Measurements from ENCODE around the gene MYCBP. TPM values are rescaled to one million over a fixed set of nuclear protein-coding genes. Genes with fewer than 3 reads are reported as not detected.
A peak's percentile ranks its signal among the peaks of the same experiment; 100 is the strongest.

Gene MYCBP
- total and polyA plus RNA-seq, 2 experiments from 2014 or later = 14.7 to 33.9 TPM

DNA sequence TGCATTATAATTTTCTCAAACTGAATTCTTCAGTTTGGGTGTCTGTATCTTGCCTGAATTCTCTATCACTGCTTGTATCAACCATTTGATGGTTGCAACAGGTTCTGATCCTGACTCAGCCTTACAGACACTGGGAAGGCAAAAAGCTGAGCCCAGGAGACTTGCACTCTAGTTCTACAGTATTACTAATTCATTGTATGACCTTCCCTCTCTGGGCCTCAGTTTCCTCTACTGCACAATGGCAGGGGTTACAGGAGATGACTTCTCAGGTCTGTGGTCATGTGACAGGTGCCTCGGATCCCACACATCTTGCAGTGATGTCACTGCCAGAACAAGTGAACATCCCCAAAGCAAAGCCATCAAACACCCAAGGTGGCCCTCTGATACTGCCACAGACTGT is 52.3 kb downstream of the MYCBP start:
- no peak for DNase-seq (ENCODE audit: low spot score)
- no peaks in the 10 kb centered on the region for H4K20me1 ChIP-seq (ENCODE audit: insufficient read depth, poor library complexity, severe bottlenecking)
- H3K4me1 ChIP-seq (ENCODE audit: insufficient read depth) = peaks cover 14% of the 10 kb centered on the region
- no peak overlapping the region for H2AFZ ChIP-seq
- H3K9me3 ChIP-seq (ENCODE audit: low read depth) = no peaks in the 10 kb centered on the region
- no peaks in the 10 kb centered on the region for H3K36me3 ChIP-seq (replicated peaks; ENCODE audit: insufficient read depth, low read depth)
- TF ChIP-seq, protein P1, sequence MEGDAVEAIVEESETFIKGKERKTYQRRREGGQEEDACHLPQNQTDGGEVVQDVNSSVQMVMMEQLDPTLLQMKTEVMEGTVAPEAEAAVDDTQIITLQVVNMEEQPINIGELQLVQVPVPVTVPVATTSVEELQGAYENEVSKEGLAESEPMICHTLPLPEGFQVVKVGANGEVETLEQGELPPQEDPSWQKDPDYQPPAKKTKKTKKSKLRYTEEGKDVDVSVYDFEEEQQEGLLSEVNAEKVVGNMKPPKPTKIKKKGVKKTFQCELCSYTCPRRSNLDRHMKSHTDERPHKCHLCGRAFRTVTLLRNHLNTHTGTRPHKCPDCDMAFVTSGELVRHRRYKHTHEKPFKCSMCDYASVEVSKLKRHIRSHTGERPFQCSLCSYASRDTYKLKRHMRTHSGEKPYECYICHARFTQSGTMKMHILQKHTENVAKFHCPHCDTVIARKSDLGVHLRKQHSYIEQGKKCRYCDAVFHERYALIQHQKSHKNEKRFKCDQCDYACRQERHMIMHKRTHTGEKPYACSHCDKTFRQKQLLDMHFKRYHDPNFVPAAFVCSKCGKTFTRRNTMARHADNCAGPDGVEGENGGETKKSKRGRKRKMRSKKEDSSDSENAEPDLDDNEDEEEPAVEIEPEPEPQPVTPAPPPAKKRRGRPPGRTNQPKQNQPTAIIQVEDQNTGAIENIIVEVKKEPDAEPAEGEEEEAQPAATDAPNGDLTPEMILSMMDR (IDR thresholded peaks at IDR 0.05; ENCODE audit: poor library complexity) = no peak
- no peak for TF ChIP-seq EZH2phosphoT487 (IDR thresholded peaks at IDR 0.05; ENCODE audit: low read depth, severe bottlenecking, unreplicated experiment)
- TF ChIP-seq EZH2 (IDR thresholded peaks at IDR 0.05; ENCODE audit: borderline replicate concordance) = no peak
- H3K4me3 ChIP-seq = no peak overlapping the region
- H3K4me2 ChIP-seq = no peak overlapping the region
- WGBS (ENCODE audit: low lambda C conversion rate, missing lambda C conversion rate) = 77% methylated on average over 1 of the region's 1 CpG
- no peaks in the 10 kb centered on the region for H3K79me2 ChIP-seq
- H3K27ac ChIP-seq = no peak overlapping the region
- no peaks in the 10 kb centered on the region for H3K9me2 ChIP-seq (replicated peaks; ENCODE audit: insufficient read depth)
- peaks cover 51% of the 10 kb centered on the region for H3K27me3 ChIP-seq

DNA sequence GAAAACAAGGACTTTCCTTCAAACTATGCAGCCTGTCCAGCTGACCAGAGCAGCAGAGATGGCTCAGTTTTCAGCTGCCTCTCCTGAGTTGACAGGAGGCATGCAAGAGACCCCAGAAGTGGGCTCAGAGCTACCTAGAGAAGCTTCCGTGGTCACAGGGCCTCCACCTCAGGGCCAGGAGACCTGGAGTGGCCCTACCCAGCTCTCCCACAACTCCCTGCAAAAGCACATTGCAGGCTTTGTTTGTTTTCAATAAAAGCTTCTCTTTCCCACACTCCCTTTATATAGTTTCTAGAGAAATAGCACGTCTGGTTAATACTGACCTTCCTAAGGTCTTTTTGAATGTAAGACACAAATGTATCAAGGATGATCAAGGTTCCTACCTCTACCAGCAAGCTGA is 53.6 kb downstream of the MYCBP start:
- Histone ChIP-seq H3K4me3 (no peak overlapping the region), H3K9me2 (replicated peaks; ENCODE audit: insufficient read depth) (no peaks in the 10 kb centered on the region), H2AFZ (no peak overlapping the region), H3K79me2 (no peaks in the 10 kb centered on the region), H3K27ac (no peak overlapping the region), H3K9me3 (ENCODE audit: low read depth) (no peaks in the 10 kb centered on the region), H4K20me1 (ENCODE audit: insufficient read depth, poor library complexity, severe bottlenecking) (no peaks in the 10 kb centered on the region), H3K4me2 (no peak overlapping the region), H3K36me3 (replicated peaks; ENCODE audit: insufficient read depth, low read depth) (no peaks in the 10 kb centered on the region), H3K27me3 (peaks cover 57% of the 10 kb centered on the region), H3K4me1 (ENCODE audit: insufficient read depth) (peaks cover 14% of the 10 kb centered on the region)
- TF ChIP-seq, protein P1 (IDR thresholded peaks at IDR 0.05; ENCODE audit: poor library complexity) = no peak
- TF ChIP-seq EZH2phosphoT487 (IDR thresholded peaks at IDR 0.05; ENCODE audit: low read depth, severe bottlenecking, unreplicated experiment) (no peak), EZH2 (IDR thresholded peaks at IDR 0.05; ENCODE audit: borderline replicate concordance) (no peak)
- no peak for DNase-seq (ENCODE audit: low spot score)
- 57% methylated on average over 2 of the region's 2 CpGs for WGBS (ENCODE audit: low lambda C conversion rate, missing lambda C conversion rate)

DNA sequence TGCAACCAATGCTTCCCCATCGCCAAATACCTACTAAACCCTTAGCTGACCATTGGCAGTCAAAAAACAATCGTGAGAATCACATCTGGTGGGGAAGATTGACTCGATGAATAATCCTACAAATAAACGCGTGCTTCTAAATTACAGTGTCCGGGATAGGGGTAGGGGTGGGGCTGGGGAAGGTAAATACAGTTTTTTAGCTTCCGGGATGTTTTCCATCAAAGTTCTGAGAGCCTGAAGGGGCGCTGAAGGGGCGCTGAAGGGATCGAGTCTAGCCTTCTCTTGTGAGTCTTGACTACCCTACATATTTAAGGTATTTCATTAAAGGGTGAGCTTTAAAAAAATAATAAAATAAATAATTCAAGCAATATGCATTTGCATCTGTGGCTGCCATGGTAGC is 54.1 kb downstream of the MYCBP start:
- H3K36me3 ChIP-seq (replicated peaks; ENCODE audit: insufficient read depth, low read depth) = no peaks in the 10 kb centered on the region
- H2AFZ ChIP-seq = peak overlapping the region; percentile 80
- peaks cover 62% of the 10 kb centered on the region for H3K27me3 ChIP-seq
- H3K9me3 ChIP-seq (ENCODE audit: low read depth) = no peaks in the 10 kb centered on the region
- H3K4me3 ChIP-seq = no peak overlapping the region
- peak overlapping the region; percentile 96 for H3K4me2 ChIP-seq
- TF ChIP-seq EZH2phosphoT487 (IDR thresholded peaks at IDR 0.05; ENCODE audit: low read depth, severe bottlenecking, unreplicated experiment) = no peak
- no peak for TF ChIP-seq EZH2 (IDR thresholded peaks at IDR 0.05; ENCODE audit: borderline replicate concordance)
- peaks cover 14% of the 10 kb centered on the region for H3K4me1 ChIP-seq (ENCODE audit: insufficient read depth)
- no peak overlapping the region for H3K27ac ChIP-seq
- WGBS (ENCODE audit: low lambda C conversion rate, missing lambda C conversion rate) = 19% methylated on average over 10 of the region's 10 CpGs
- H3K79me2 ChIP-seq = no peaks in the 10 kb centered on the region
- H3K9me2 ChIP-seq (replicated peaks; ENCODE audit: insufficient read depth) = no peaks in the 10 kb centered on the region
- no peaks in the 10 kb centered on the region for H4K20me1 ChIP-seq (ENCODE audit: insufficient read depth, poor library complexity, severe bottlenecking)
- DNase-seq (ENCODE audit: low spot score) = no peak

DNA sequence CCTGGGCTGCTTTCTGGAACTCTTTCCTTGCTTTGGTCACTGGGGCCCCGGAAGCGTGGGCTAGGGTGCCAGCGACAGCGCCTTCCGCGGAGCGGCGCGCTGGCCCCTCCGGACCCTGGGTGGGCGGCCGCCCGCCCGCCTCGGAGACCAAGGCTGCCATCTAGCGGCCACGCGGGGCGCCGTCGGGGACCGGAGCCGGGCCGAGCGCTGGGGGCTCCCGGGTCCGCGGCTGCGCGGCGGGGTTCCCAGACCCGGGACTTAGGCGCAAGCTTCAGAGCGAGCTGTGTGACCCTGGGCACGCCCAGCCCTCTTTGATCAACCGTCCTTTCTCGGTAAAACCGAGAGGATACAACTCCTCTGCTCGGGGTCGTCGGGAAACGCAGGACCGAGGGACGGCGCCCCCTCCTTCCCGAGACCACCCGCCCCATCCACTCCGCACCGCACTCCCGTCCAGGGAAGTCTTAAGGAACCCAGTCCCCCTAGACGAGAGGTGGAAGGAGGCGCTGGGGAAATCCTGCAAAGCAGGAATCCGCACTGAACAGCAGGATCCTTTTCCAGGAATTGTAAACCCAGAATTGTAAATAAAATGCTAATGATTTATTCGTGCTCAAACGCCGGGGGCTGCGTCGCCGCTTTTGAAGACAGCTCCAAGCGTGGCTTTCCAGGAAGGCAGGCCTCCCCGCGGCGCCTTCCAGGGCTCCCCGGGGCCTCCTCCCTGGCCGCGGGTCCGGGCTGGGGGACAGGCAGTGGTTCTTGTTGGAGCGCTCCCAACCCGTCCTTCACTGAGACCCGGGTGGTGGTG is 54.8 kb downstream of the MYCBP start:
- Histone ChIP-seq H3K27ac (no peak overlapping the region), H4K20me1 (ENCODE audit: insufficient read depth, poor library complexity, severe bottlenecking) (no peaks in the 10 kb centered on the region), H3K27me3 (peaks cover 63% of the 10 kb centered on the region), H3K79me2 (no peaks in the 10 kb centered on the region), H3K9me2 (replicated peaks; ENCODE audit: insufficient read depth) (no peaks in the 10 kb centered on the region), H2AFZ (peak overlapping the region; percentile 80), H3K36me3 (replicated peaks; ENCODE audit: insufficient read depth, low read depth) (no peaks in the 10 kb centered on the region), H3K4me2 (peak overlapping the region; percentile 96), H3K9me3 (ENCODE audit: low read depth) (no peaks in the 10 kb centered on the region), H3K4me1 (ENCODE audit: insufficient read depth) (peaks cover 14% of the 10 kb centered on the region), H3K4me3 (peak overlapping the region; percentile 39)
- WGBS (ENCODE audit: low lambda C conversion rate, missing lambda C conversion rate) = under 1% methylated on average over 60 of the region's 70 CpGs
- peak; percentile 54 for TF ChIP-seq EZH2 (IDR thresholded peaks at IDR 0.05; ENCODE audit: borderline replicate concordance)
- no peak for TF ChIP-seq EZH2phosphoT487 (IDR thresholded peaks at IDR 0.05; ENCODE audit: low read depth, severe bottlenecking, unreplicated experiment)
- TF ChIP-seq, protein P1 (IDR thresholded peaks at IDR 0.05; ENCODE audit: poor library complexity) = peak; percentile 78
- peak; percentile 74 for DNase-seq (ENCODE audit: low spot score)

Measured in hepatocyte (in vitro differentiated cells).